ENCODE measurements around the gene RNF214.

RNF214 gene

GRCh38 chr11:117282956-117283355 is 50.5 kb downstream of the RNF214 start:
- DNase-seq (ENCODE audit: low read depth): no peak

- DNase-seq (ENCODE audit: low read depth): no peak
Observed at GRCh38 chr11:117284053-117284452, 51.6 kb downstream of the RNF214 start.

GRCh38 chr11:117286588-117286987 is 54.1 kb downstream of the RNF214 start:
- no peak for DNase-seq (ENCODE audit: low read depth)

DNA sequence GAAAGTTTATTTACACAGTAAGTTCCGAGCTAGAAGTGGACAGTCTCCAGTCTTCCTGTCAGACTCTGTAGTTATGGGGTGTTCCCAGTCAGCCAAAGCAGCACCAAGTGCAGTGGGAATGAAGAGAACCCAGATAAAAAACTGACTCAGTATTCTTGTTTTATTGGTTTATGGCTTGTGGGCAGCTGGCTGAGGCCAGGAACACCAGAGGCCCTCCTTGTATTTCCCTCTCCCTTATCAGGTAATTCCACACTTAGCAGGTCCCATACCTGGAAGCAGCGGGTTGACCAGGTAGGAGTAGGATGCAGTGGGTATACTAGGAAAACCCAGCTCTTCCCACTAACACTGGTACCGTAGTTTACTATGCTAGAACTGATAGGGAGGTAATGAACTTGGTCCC is 55.2 kb downstream of the RNF214 start:
- no peak for DNase-seq (ENCODE audit: low read depth)

DNA sequence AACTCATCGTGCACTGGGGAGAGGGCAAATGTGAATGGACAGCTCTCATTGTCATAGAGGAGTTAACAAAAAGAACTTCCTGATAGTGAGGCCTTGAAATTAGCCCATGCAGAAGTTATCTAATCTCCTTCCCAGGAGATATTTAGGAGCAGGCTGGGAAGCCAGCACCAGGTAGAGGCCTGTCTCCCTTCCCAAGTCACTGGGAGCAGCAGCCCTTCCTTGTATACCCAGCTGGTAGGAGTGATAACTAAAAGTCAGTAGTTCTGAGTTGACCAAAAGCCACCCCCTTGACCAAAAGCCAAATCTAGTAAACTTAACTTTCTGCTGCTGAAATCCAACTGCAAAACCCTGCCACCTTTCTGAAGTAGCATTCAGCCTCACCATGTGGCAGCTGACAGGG is 57.3 kb downstream of the RNF214 start:
- no peak for DNase-seq (ENCODE audit: low read depth)

DNA sequence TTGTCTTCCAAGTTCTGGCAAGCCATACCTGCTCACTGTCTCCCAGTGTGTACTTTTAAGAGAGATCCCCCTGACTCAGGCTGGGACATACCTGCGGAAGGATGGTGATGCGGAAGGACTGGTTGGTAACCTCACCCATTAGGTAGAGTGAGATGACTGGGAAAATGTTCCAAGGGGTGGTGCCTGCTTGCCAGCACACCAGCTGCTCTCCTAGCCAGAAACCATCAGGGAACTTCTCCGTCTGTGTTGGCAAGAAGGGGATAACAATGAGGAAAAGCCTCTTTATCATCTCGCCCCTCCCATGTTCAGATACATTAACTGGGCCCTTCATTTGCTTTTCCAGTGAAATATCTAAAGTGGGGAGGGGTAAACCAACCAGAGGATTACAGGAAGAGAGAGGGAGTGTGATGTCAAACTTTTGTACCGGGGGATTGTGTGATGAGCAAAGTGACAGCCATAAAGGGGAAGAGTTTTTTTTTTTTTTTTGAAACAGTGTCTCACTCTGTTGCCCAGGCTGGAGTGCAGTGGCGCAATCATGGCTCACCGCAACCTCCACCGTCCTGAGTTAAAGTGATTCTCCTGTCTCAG is 58.4 kb downstream of the RNF214 start, which contains the start of gene BACE1-AS:
Gene BACE1-AS, plus strand, starts transcription at position 538 of the 588 bp plus-strand sequence.
- no peak for DNase-seq (ENCODE audit: low read depth)

DNA sequence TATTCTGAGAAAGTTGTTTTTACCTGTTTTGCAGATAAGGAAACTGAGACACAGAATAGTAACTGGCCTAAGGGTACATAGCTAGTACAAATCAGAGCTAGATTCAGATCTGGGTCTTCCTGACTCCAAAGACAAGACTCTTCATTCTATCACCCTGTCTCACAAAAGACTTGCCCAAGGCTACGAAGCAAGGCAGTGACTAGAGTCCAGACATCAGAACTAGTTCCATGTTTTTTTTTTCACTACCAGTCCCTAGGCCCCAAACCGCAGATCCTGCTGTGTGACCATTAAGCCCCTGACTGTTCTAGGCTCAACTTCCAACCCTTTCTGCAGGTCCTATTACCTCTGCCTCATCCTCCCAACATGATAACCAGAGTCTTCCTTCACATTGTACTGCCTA is 60.1 kb downstream of the RNF214 start:
- no peak for DNase-seq (ENCODE audit: low read depth)

GRCh38 chr11:117295438-117296137 is 63.1 kb downstream of the RNF214 start:
- DNase-seq (ENCODE audit: low read depth): no peak

GRCh38 chr11:117296881-117297280 is 64.4 kb downstream of the RNF214 start:
- DNase-seq (ENCODE audit: low read depth): no peak

DNA sequence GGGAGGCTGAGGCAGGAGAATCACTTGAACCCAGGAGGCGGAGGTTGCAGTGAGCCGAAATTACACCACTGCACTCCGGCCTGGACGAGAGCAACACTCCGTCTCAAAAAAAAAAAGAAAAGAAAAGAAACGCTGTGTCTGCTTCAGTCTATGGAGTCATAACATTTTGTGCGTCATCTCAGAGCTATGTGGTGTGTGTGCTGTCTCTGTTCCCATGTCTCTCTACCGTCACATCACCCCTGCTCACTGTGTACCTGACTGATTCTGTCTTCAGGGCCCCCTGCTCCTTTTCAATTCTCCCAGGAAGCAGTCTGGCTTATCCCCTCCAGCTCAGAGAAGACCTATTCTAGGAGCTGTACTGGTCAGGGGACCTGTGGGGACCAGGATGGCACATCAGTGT is 65.7 kb downstream of the RNF214 start:
- DNase-seq (ENCODE audit: low read depth): no peak

DNA sequence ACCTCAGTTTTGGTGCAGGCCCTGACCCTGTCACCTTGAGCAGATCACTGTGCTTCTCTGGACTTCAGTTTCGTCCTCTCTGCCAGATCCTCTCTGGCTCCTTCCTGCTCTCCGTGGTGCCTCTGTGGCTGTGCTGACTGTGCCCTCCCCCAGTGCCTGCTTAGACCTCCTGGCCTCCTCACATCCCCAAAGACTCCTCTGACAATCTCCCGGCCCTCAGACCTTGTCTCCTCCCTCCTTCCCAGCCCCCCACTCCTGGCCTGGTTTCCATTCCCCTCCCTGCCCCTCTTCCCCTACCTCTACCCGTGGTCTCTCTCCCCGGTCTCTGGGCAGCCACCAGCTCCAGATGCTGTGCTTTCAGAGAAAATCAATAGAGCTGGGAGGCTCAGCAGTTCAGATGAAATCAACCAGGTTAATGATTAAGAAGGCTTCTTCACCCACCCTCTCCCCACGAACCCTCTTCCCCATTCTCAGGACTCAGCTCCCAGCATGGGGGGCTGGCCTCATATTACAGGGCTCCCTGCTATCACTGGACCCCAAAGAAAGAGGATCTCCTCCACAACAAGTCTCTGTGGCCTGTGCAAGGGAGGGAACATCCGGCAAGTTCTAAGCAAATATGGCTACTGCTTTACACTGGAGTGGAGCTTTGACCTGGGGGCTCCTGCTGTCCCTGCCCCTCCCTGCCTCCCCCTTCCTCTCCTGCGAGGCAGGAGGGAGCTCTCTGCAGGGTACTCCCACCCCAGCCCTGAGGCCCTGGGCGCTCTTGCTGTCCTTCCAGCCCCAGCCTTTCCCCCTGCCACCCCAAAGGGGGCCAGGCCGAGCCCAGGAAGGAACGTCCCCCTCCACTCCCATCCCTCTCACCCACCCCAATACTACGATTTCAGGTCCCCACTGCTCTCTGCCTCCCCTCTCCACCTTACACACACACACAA is 67.1 kb downstream of the RNF214 start:
- DNase-seq (ENCODE audit: low read depth): no peak

DNA sequence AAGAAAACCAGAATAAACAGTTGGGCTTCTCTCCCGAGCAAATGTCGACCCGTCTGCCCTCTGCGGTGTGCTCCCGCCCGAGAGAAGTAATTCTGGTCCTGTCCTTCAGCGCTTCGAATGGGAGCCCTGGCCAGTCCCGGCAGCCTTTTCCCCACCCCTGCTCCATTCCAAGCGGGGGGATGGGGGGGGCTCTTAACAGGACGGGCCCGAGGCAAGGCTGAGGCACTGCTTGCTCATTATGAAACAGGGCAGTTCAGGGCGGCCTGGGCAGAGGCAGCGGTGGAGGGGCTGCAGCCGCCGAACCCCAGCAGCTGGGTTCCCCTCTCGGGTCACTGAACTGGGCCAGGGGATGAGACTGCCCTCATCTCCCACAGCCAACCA is 67.8 kb downstream of the RNF214 start:
- DNase-seq (ENCODE audit: low read depth): no peak

DNA sequence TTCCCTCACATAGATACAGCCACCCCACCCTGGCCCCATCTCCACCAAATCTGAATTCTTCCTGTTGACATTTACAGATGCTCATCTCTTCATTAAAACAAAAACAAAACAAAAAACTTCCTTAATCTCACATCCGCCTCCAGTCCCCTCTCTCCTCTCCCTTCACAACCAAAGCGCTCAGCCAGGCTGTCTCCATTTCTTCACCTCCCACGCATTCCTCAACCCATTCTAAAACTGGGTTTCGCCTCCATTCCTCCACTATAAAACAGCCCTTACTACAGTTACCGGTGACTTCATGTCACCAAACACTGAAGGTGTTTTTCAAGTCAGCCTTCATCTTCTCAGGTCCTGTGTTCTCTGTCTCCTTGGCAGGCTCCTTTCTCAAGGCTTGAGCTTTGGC is 68.3 kb downstream of the RNF214 start:
- no peak for DNase-seq (ENCODE audit: low read depth)

GRCh38 chr11:117302228-117302627 is 69.8 kb downstream of the RNF214 start:
- no peak for DNase-seq (ENCODE audit: low read depth)

DNA sequence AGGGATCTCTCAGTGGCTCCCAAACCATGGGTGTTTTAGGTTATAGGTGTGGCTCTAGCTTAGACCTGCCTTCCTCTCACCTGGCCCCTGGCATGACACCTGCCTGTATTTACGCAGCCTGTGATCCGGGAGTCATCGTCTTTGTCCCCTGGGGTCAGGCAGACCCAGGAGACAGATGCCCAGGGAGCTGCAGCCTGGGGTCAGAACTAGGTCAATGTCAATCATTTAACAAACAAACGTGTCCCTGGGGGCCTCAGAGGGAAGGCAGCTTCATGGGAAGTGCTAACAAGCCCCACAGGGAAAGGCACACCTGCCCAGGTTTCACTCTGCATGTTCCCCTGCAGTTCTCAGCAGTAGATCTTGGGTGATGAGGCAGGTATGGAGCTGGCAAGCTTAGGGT is 70.6 kb downstream of the RNF214 start:
- no peak for DNase-seq (ENCODE audit: low read depth)

DNA sequence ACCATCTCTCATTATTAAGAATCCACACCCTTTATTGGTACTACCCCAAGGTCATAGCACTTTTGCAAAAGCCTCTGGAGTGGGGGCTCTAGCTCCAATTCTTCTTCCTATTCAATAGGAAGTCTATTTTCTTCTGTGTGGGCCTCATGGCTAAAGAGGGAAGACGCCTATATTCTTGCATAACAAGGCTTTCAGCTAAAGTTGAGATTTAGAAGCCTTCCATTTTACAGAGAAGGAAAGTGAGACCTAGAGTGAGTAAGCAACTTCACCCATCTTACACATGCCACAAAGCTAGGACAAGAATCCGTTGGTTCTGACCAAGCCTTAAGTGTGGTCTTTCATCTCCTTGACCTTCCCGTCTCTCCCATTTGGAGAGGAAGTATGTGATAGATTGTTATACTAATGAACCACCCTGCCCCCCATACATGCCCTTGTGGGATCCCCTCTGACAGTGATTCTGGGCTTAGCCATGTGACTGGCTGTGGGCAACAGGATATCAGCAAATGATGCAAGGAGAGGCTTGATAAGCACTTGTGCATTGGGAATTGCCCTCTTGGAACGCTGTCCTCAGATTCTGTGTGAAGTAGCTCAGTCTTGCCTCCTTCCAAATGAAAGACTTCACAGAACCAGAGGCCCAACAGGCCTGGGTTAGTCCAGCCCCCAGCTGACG is 71.3 kb downstream of the RNF214 start:
- no peak for DNase-seq (ENCODE audit: low read depth)

DNA sequence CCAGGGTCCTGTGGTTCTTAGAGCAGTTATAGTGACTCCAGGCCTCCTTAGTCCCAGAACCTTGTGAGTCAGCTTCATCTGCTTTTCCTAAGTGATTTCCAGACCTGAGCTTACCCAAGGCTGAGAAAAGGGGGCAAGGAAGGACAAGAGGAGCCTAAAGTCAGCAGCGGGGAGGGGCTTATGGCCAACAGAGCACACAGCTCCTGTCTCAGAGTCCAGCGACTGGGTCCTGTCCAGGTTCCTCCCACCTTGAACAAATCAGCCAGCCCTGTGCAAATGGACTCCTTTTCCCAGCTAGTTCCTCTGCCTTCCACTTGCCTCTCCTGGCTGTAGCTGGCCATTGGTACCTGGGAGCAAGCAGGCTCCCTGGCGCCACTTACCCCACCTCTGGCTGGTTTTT is 72.7 kb downstream of the RNF214 start:
- DNase-seq (ENCODE audit: low read depth): no peak

DNA sequence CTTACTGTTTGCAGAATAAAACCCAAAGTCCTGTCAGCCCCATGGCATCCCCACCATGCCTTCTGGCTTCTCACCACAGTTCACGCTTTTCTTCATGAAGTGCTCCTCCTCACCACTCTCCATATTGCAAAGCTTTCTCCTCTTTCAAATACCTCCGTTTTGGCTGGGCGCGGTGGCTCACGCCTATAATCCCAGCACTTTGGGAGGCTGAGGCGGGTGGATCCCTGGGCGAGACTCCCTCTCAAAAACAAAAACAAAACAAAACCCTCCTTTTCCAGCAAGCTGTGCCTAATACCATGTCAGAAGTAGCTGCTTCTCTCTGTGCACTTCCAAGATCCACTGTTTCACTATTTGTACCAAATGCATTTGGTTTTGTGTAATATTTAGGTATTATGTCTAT is 76.8 kb downstream of the RNF214 start:
- no peak for DNase-seq (ENCODE audit: low read depth)

GRCh38 chr11:117313091-117313490 is 80.6 kb downstream of the RNF214 start:
- no peak for DNase-seq (ENCODE audit: low read depth)

- DNase-seq (ENCODE audit: low read depth): no peak
Observed at GRCh38 chr11:117313828-117314768, 81.6 kb downstream of the RNF214 start.

DNA sequence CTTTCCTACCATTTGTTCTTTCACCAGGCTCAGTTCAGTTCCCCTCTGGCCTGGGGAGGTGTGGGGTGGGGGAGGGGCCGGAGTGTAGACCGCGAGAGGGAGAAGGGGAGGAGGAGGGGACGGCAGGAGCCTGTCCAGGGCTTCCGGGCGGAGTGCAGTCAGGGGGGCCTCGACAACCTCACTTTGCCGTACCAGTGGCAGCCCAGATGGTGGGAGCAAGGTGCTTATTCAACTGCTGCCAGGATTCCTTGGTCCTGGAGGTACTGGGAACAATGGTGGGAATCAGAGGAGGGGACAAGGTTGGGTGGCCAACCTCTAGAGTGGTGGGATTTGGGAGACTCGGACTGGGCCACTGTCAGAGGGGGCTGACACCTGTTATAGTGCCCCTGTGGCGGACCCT is 82.4 kb downstream of the RNF214 start:
- no peak for DNase-seq (ENCODE audit: low read depth)
